SJCRH30 (cell line): ENCODE data around the gene USE1. TPM values are rescaled to one million over a fixed set of nuclear protein-coding genes. Genes with fewer than 3 reads are reported as not detected.

Experiments used
- DNase-seq, 2 experiments: peaks; one replicate each; pipeline ENCODE4 v3.0.0-alpha.2; 2015 to 2020
- H3K27ac ChIP-seq: fragments of 250-450 bp; sonication (Bioruptor Pico); 2 replicates; pipeline ENCODE4 v1.5.1; 2020; ENCODE audit warnings: mild to moderate bottlenecking, moderate library complexity
- H3K27me3 ChIP-seq: fragments of 250-450 bp; sonication (Bioruptor Pico); 2 replicates; pipeline ENCODE4 v1.5.1; 2020; ENCODE audit warnings: mild to moderate bottlenecking, moderate library complexity
- H3K36me3 ChIP-seq: fragments of 250-450 bp; sonication (Bioruptor Pico); 2 replicates; pipeline ENCODE4 v1.5.1; 2020; ENCODE audit warnings: mild to moderate bottlenecking, moderate library complexity
- H3K4me1 ChIP-seq: fragments of 250-450 bp; sonication (Bioruptor Pico); 2 replicates; pipeline ENCODE4 v1.5.1; 2020; ENCODE audit warnings: mild to moderate bottlenecking, moderate library complexity
- H3K4me3 ChIP-seq: fragments of 250-450 bp; sonication (Bioruptor Pico); 2 replicates; pipeline ENCODE4 v1.5.1; 2020; ENCODE audit warnings: mild to moderate bottlenecking, moderate library complexity
- H3K9me3 ChIP-seq: fragments of 250-450 bp; sonication (Bioruptor Pico); replicated peaks from 2 replicates; pipeline ENCODE4 v1.5.1; 2020; ENCODE audit warnings: mild to moderate bottlenecking, moderate library complexity
- total RNA-seq: library from RNA; depleted of rRNA; stranded (reverse); fragments of >200 nt; shearing (Covaris generic); gene quantifications from 2 replicates; pipeline ENCODE4 v1.2.3, GENCODE V29; 2014

Gene USE1
- total RNA-seq, 1 experiment from 2014 or later: 9.9 TPM

GRCh38 chr19:17237747-17238706, 22.9 kb downstream of the USE1 start:
- Histone ChIP-seq H3K4me3 (no peak overlapping the region), H3K27ac (no peak overlapping the region), H3K27me3 (no peaks in the 10 kb centered on the region), H3K4me1 (no peaks in the 10 kb centered on the region), H3K9me3 (no peaks in the 10 kb centered on the region), H3K36me3 (peaks cover 40% of the 10 kb centered on the region)
- no peak for DNase-seq

GRCh38 chr19:17240062-17240752, 25.1 kb downstream of the USE1 start:
- DNase-seq: no peak
- Histone ChIP-seq H3K4me3 (no peak overlapping the region), H3K27ac (no peak overlapping the region), H3K36me3 (peaks cover 24% of the 10 kb centered on the region), H3K27me3 (no peaks in the 10 kb centered on the region), H3K9me3 (no peaks in the 10 kb centered on the region), H3K4me1 (no peaks in the 10 kb centered on the region)

- Histone ChIP-seq H3K9me3 (no peaks in the 10 kb centered on the region), H3K27ac (no peak overlapping the region), H3K27me3 (no peaks in the 10 kb centered on the region), H3K4me1 (no peaks in the 10 kb centered on the region), H3K36me3 (peaks cover 23% of the 10 kb centered on the region), H3K4me3 (no peak overlapping the region)
- no peak for DNase-seq
Observed at GRCh38 chr19:17240826-17241399, 25.8 kb downstream of the USE1 start.

- Histone ChIP-seq H3K27me3 (no peaks in the 10 kb centered on the region), H3K9me3 (no peaks in the 10 kb centered on the region), H3K36me3 (peaks cover 16% of the 10 kb centered on the region), H3K4me1 (peaks cover 9% of the 10 kb centered on the region), H3K4me3 (no peak overlapping the region), H3K27ac (no peak overlapping the region)
- no peak for DNase-seq
Observed at GRCh38 chr19:17242431-17243208, 27.5 kb downstream of the USE1 start.

- Histone ChIP-seq H3K27me3 (no peaks in the 10 kb centered on the region), H3K27ac (no peak overlapping the region), H3K4me1 (peaks cover 16% of the 10 kb centered on the region), H3K36me3 (peaks cover 12% of the 10 kb centered on the region), H3K9me3 (no peaks in the 10 kb centered on the region), H3K4me3 (peak overlapping the region; percentile 79)
- DNase-seq: no peak
Observed at GRCh38 chr19:17243211-17243829, 28.2 kb downstream of the USE1 start.

- Histone ChIP-seq H3K4me1 (peaks cover 23% of the 10 kb centered on the region), H3K27ac (no peak overlapping the region; the same call in 1 of the 2 replicates), H3K27me3 (no peaks in the 10 kb centered on the region), H3K36me3 (peaks cover 8% of the 10 kb centered on the region; the same call in 1 of the 2 replicates), H3K4me3 (peak overlapping the region; percentile 79), H3K9me3 (no peaks in the 10 kb centered on the region)
- peak; percentile 69 to 76 for DNase-seq
Observed at GRCh38 chr19:17243830-17244617, 28.9 kb downstream of the USE1 start.

GRCh38 chr19:17244618-17245534, 29.7 kb downstream of the USE1 start:
- Histone ChIP-seq H3K27me3 (no peaks in the 10 kb centered on the region), H3K4me1 (peaks cover 32% of the 10 kb centered on the region), H3K36me3 (peaks cover 3% of the 10 kb centered on the region; the same call in 1 of the 2 replicates), H3K27ac (no peak overlapping the region; the same call in 1 of the 2 replicates), H3K9me3 (no peaks in the 10 kb centered on the region), H3K4me3 (peak overlapping the region; percentile 79)
- no peak for DNase-seq

- DNase-seq: no peak
- no peaks in the 10 kb centered on the region for H3K36me3 ChIP-seq
- peak within 1 kb of the TSS; percentile 79 for H3K4me3 ChIP-seq
- no peaks in the 10 kb centered on the region for H3K27me3 ChIP-seq
- H3K9me3 ChIP-seq: no peaks in the 10 kb centered on the region
- H3K4me1 ChIP-seq: peaks cover 34% of the 10 kb centered on the region
- peak within 1 kb of the TSS; percentile 83 for H3K27ac ChIP-seq
Observed at GRCh38 chr19:17245535-17245984, 30.4 kb downstream of the USE1 start, which contains the start of gene NR2F6. TSS of gene NR2F6 (minus strand) at chr19:17245919. CDS start at chr19:17245220, 699 bp downstream.

GRCh38 chr19:17246681-17247425, 31.7 kb downstream of the USE1 start:
- H3K27me3 ChIP-seq: no peaks in the 10 kb centered on the region
- H3K4me3 ChIP-seq: peak overlapping the region; percentile 60
- H3K9me3 ChIP-seq: no peaks in the 10 kb centered on the region
- H3K27ac ChIP-seq: peak overlapping the region; percentile 83
- peak in 1 of 2 experiments; percentile 47 for DNase-seq
- H3K36me3 ChIP-seq: no peaks in the 10 kb centered on the region
- H3K4me1 ChIP-seq: peaks cover 34% of the 10 kb centered on the region

GRCh38 chr19:17248011-17248776, 33.0 kb downstream of the USE1 start:
- Histone ChIP-seq H3K9me3 (no peaks in the 10 kb centered on the region), H3K4me3 (no peak overlapping the region), H3K27ac (peak overlapping the region; percentile 34; the same call in 1 of the 2 replicates), H3K36me3 (no peaks in the 10 kb centered on the region), H3K4me1 (peaks cover 34% of the 10 kb centered on the region), H3K27me3 (no peaks in the 10 kb centered on the region)
- peak; percentile 86 to 90 for DNase-seq

GRCh38 chr19:17249887-17250548, 34.9 kb downstream of the USE1 start:
- Histone ChIP-seq H3K27ac (peak overlapping the region; percentile 34; the same call in 1 of the 2 replicates), H3K4me3 (no peak overlapping the region), H3K36me3 (no peaks in the 10 kb centered on the region), H3K9me3 (no peaks in the 10 kb centered on the region), H3K4me1 (peaks cover 34% of the 10 kb centered on the region), H3K27me3 (peaks cover 3% of the 10 kb centered on the region; the same call in 1 of the 2 replicates)
- no peak for DNase-seq
